Left lung (tissue), 10 donors: Measurements from ENCODE around the gene FBXO33. TPM values are rescaled to one million over a fixed set of nuclear protein-coding genes. Genes with fewer than 3 reads are reported as not detected.

Experiments used
- ATAC-seq: fragments of 200-7000 bp; cut with Tn5 transposase; one replicate; pipeline ENCODE4 v1.9.1; 2020; ENCODE audit warnings: moderate library complexity
- DNase-seq, 4 donors: peaks; one replicate each; pipeline ENCODE4 v3.0.0-alpha.2; 2013 to 2020
- H3K27ac ChIP-seq, 2 donors: fragments of 200-600 bp; sonication (generic) in 1 of 2; one replicate each; pipeline versions ENCODE4 v1.5.0 to v1.8.0; 2020 to 2021
- H3K27me3 ChIP-seq, 2 donors: fragments of 200-600 bp; sonication (generic) in 1 of 2; one replicate each; pipeline versions ENCODE4 v1.5.0 to v1.8.0; 2020 to 2021
- H3K36me3 ChIP-seq, 2 donors: fragments of 200-600 bp; sonication (generic) in 1 of 2; one replicate each; pipeline versions ENCODE4 v1.5.0 to v1.8.0; 2020 to 2021
- H3K4me1 ChIP-seq, 2 donors: fragments of 200-600 bp; one replicate each; pipeline ENCODE4 v1.8.0; 2021
- H3K4me3 ChIP-seq, 2 donors: fragments of 200-600 bp; sonication (generic) in 1 of 2; one replicate each; pipeline versions ENCODE4 v1.5.0 to v1.8.0; 2020 to 2021; ENCODE audit warnings: mild to moderate bottlenecking in 1 of 2
- H3K9me3 ChIP-seq, 2 donors: fragments of 200-600 bp; sonication (generic) in 1 of 2; one replicate each; pipeline versions ENCODE4 v1.5.0 to v1.8.0; 2020 to 2021
- intact Hi-C, 2 donors: fragments of 100-400 bp; cut with DNase I; formaldehyde crosslinking; loops; one replicate each; pipeline versions ENCODE4 v1.11.2 to v1.14.2; 2022
- polyA plus RNA-seq, 6 donors: library from polyadenylated mRNA; unstranded; fragments of 120-200 nt; gene quantifications; one replicate each; pipeline ENCODE4 v1.2.1, GENCODE V29; 2013; ENCODE audit not compliant: insufficient read length in 6 of 6
- total RNA-seq, 2 donors: library from RNA; stranded (reverse); fragmentation: NEBNext Ultra II Directional; extraction: Animal tissue kit (Norgen Biotek cat#: 25700); gene quantifications; one replicate each; pipeline ENCODE4 v1.2.1, GENCODE V29; 2021
- TF ChIP-seq, protein P1 (sequence below), 2 donors: fragments of 200-600 bp; sonication (generic) in 1 of 2; IDR thresholded peaks; one replicate each; pipeline versions ENCODE4 v1.5.0 to v1.8.0; 2021; ENCODE audit warnings: antibody characterized with exemption in 2 of 2
- donor health status: DM: no; HTN: yes; CAD: no.
- donor health status: DM: no; HTN: no; CAD: no.

Gene FBXO33
- total and polyA plus RNA-seq, 8 donors, result 8.2 to 13.7 (median 9.3) TPM

DNA sequence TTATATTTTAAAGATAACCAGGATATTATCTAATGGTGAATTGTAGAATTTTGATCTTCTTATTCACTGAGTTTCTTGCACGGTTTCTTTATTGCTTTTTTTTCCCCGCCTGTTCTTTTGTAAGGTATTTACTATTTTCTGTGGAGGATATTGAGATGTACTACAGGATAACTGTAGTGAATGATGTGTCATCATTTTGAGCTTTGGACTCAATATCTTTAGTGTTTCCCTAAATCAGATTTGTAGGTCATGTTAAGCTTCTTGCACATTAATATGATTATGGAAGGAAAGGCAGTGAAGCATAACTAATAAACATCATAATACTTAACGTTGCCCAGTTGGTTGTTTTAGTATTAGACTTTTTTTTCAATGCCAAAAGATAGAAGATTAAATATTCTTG is 81.4 kb downstream of the FBXO33 start:
- TF ChIP-seq, protein P1, sequence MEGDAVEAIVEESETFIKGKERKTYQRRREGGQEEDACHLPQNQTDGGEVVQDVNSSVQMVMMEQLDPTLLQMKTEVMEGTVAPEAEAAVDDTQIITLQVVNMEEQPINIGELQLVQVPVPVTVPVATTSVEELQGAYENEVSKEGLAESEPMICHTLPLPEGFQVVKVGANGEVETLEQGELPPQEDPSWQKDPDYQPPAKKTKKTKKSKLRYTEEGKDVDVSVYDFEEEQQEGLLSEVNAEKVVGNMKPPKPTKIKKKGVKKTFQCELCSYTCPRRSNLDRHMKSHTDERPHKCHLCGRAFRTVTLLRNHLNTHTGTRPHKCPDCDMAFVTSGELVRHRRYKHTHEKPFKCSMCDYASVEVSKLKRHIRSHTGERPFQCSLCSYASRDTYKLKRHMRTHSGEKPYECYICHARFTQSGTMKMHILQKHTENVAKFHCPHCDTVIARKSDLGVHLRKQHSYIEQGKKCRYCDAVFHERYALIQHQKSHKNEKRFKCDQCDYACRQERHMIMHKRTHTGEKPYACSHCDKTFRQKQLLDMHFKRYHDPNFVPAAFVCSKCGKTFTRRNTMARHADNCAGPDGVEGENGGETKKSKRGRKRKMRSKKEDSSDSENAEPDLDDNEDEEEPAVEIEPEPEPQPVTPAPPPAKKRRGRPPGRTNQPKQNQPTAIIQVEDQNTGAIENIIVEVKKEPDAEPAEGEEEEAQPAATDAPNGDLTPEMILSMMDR (IDR thresholded peaks at IDR 0.05), result no peak
- Histone ChIP-seq H3K4me3 (no peak overlapping the region), H3K4me1 (no peaks in the 10 kb centered on the region), H3K9me3 (no peaks in the 10 kb centered on the region), H3K27me3 (no peaks in the 10 kb centered on the region), H3K27ac (no peak overlapping the region), H3K36me3 (peaks cover 0 to 50% of the 10 kb centered on the region in 2 donors)
- intact Hi-C loops, result no loop called here
- DNase-seq, result no peak
- no peak for ATAC-seq

Other genes starting within 250 kb of the FBXO33 start
- 10 to 100 TPM; 28.4 to 35.8 TPM for gene MIA2, start 198.5 kb downstream of the FBXO33 start, total RNA-seq
- 10 to 100 TPM; 18.5 to 23.1 (median 21.4) TPM for gene MIA2, start 198.5 kb downstream of the FBXO33 start, polyA plus RNA-seq